GM21737 (cell line): ENCODE data around the gene KLHL6.
A peak's percentile ranks its signal among the peaks of the same experiment; 100 is the strongest.
"Not testable (repeated sequence)": the region's sequence is repeated elsewhere in the genome, so short reads cannot be mapped to it uniquely, and the experiment has no call there.

Experiments used
- ATAC-seq: cut with Tn5 transposase; IDR thresholded peaks from one replicate; pipeline ENCODE4 v1.9.1; 2021; ENCODE audit warnings: mild to moderate bottlenecking, moderate library complexity; ENCODE audit not compliant: unreplicated experiment

The KLHL6 gene

DNA sequence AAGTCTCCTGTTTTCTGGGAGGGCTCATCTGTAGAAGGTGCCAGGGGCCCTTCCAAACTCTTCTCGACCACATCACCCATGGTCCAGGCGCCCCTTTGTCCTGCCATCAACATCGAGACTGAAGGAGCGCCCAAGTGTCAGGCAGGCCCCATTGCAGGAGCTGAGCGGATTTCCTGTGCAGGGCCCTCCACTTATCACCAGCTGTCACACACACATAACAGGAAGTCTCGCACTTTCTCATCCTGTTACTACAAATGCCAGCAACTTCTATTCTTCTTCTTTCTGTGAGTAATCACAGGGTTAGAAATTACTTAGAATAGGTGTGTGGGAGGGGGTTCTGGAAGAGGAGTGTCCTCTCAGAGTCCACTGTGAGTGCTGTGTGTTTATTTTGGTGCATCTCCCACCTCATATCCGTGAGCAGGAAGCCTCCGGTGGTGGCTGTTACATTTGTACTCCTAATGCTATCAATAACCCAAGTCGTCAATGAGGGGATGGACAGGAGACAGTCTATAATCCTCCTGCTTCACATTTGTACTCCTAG lies at the start of gene KLHL6:
Gene KLHL6, minus strand, starts transcription at position 166 of the 541 bp plus-strand sequence. Its CDS starts 53 bp downstream, at position 113.
- peak; percentile 92 for ATAC-seq

- no peak for ATAC-seq
These were observed 42.5 kb upstream of the KLHL6 start for GRCh38 chr3:183597959-183598358.

DNA sequence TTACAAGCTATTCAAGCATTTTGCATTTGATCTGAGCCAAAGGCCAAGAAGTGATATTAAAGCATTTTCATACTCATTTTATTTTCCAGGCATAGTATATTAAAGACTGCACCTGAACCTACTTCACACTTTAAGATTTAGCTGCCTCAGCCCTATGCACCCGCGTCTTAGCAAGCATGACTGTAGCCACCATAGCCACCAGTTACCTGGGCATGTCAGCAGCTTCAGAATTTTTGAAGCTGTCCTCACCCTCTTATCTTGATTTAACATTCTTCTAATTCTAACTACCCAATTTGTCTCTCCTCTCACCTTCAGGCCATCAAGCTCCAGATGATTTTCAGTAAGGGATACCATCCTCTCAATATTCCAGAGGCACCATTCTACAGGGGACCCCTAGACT lies 39.1 kb upstream of the KLHL6 start:
- no peak for ATAC-seq

DNA sequence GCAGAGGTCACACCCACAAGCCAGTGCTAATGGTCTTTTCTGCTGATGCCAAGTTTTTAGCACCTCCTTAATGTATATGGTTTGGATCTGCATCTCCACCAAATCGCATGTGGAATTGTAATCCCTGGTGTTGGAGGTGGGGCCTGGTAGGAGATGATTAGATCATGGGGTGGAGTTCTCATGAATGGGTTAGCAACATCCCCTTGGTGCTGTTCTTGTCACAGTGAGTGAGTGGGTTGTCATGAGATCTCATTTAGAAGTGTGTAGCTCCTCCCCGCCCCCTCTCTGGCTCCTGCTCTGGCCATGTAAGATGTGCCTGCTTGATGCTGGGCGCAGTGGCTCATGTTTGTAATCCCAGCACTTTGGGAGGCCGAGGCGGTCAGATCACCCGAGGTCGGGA lies 37.3 kb upstream of the KLHL6 start:
- ATAC-seq, result no peak

GRCh38 chr3:183591881-183592521 lies 36.5 kb upstream of the KLHL6 start:
- peak; percentile 96 for ATAC-seq

DNA sequence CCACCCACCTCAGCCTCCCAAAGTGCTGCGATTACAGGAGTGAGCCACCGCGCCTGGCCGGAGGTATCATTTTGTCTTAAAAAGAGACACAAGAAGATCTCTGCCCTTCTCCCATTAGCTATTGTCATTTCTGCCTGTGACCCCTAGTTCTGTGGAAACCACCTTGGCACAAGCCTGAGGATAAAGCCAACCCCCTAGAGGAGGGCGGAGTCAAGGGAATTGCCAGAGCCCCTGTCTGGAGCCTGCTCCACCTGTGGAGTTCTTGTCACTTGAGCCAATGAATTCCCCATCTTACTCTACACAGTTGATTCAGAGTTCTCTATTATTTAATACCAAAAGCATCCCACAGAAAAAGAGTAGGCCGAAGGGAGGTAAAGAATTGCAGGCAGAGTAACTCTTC lies 34.9 kb upstream of the KLHL6 start:
- ATAC-seq, result no peak

GRCh38 chr3:183587336-183587735 lies 31.8 kb upstream of the KLHL6 start:
- no peak for ATAC-seq

GRCh38 chr3:183586477-183586876 lies 31.0 kb upstream of the KLHL6 start:
- no peak for ATAC-seq

DNA sequence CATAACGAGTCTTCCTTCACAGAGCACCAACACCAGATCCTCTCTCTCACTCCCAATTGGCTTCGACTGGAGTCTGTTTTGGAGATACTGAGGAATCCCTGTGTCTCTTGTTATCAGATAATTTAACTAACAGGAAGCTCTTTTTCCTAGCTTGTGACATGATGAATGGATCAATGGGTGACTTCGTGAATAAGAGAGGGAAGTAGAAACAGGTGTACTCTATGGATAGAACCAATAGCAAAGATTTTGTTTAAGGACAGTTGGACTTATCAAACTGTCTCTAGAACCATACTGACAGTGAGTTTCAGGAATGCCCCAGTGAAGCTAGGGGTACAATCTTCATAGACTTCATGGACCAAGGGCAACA lies 29.4 kb upstream of the KLHL6 start:
- ATAC-seq, result no peak

GRCh38 chr3:183584246-183584913 lies 28.9 kb upstream of the KLHL6 start:
- ATAC-seq, result no peak

GRCh38 chr3:183583331-183584245 lies 28.1 kb upstream of the KLHL6 start:
- ATAC-seq, result no peak

GRCh38 chr3:183582161-183582560 lies 26.7 kb upstream of the KLHL6 start:
- ATAC-seq, result no peak

DNA sequence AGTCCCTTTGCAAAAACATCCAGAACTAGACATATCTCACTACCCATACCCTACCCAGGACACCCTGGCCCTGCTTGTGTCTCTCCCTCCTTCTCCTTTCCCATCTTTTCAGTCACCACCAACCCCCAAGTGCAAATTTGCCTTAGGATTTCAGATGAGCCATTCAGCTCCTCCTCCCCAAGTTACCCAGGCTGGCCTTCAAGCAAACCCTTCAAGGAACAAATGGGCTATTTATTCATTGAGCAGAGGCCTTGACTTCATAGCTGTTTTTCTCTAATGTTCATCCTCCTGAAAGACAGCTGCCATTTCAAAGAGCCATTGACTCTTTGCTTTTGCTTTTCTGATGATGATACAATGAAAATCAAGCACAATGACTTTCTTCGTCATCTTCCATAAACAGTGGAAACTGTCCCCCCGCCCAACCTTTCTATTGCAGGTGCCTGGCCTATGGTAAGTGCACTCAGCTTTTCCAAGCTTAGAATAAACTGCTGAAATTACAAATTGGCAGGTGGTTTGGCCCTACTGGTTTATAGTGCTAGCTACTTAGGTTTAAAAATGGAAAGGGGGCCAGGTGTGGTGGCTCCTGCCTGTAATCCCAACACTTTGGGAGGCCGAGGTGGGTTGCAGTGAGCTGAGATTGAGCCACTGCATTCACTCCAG lies 26.1 kb upstream of the KLHL6 start:
- ATAC-seq, result no peak

DNA sequence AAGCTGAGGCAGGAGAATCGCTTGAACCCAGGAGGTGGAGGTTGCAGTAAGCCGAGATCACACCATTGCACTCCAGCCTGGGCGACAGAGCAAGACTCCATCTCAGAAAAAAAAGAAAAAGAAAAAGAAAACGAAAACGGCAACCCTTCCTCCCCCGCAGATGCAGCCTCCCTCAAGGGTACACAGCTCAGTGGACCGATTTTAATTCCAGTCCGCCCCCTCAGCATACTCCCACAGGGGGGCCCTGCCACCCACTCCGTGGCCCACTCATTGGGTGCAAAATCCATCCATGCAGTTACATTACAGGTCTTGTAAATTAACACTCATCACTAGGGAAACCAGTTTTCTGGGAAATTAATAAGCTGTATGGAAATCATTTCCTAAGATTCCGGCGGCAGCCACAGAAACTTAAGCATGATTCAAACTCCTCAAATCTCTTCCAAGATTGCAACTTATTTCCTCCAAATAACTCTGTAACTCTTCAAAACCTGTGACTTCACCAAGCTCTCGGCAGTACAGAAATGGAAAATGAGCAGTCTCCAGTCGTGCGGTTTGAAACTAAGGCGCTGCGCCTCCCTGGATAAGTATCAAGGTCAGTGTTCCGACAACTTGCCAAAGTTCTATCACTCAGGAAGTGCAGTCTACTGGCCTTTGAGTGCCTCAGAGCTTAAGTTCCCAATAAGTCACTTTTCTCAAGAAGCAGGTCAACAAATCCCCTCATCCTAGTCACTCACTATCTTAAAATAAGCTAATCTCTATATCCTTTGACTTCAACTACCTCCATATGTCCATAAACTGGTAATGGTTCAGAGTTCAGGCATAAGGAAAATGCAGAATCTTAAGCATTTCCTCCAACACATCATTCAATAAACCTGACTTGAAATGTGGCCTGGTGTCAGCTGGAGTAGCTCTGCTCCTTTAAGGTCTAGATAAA lies 24.7 kb upstream of the KLHL6 start:
- no peak for ATAC-seq

DNA sequence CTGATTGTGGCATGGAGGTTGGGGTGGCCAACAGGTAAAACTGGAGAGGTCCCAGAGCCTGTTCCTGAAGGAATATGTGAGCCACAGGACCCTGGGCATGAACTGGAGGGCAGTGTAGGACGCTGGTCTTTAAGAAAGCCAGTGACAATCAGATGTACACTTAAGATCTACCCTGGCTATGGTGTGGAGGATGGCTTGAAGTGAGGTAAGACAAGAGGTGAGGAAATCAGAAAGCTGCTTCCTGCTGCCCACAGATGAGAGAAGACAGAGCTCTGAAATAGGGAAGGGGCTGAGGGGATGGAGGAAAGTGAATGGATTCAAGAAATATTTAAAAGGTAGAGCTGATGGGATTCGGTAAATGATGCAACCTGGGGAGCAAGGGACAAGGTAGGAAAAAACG lies 22.7 kb upstream of the KLHL6 start:
- ATAC-seq, result no peak

GRCh38 chr3:183577346-183577745 lies 21.8 kb upstream of the KLHL6 start:
- no peak for ATAC-seq

DNA sequence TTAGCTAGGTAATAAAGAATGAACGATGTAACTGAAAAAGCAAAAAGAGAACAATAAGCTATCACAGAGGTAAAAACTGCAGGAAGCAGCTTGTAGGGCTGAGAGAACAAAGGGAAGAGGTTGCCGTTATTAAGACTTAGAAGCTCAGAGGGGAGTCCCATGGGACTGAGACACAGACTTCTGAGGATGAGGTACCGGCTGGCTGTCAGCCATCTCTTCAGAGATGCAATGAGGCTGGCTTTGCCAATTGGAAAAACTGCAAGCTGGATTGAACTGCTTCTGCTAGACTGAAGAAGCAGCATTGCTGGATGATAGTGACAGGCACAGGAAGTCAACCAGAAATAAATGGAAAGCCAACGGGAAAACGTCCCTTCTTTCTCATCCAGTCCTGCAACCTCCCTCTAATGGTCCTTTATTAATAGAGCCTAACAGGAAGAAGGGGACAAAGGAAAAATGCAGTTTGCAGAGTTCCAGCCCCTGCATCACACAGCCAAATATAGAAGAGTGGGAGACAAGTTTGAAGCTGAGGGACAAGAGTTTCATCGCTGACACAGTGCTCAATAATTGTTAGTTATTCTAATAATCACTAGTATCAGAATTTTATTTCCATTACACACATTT lies 21.1 kb upstream of the KLHL6 start:
- ATAC-seq, result no peak

DNA sequence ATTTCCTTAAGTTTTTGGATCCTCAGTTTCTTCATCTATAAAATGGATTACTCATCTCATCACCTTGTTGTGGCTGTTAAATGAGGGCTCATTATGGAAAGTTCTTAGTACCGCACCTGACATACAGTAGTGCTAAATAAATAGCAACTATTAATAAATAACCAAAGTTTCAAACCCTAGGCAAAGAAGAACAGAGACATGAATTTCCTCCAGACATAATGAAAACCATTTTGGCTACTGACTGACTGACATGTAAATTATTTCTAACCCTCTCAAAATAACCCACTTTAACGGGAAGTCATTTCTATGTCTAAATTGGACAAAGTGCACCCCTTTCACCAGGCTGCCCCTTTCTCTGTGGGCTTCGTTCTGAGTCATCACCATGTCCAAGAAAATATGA lies 17.4 kb upstream of the KLHL6 start:
- ATAC-seq, result no peak

GRCh38 chr3:183570191-183570590 lies 14.7 kb upstream of the KLHL6 start:
- not testable (repeated sequence) for ATAC-seq
